Activated CD4-positive, alpha-beta T cell treated with anti-CD3 and anti-CD28 coated beads for 24 hours (primary cell): ENCODE data around the gene BZW1.

Experiments
- DNase-seq, 2 donors: peaks; one replicate each; pipeline ENCODE4 v3.0.0-alpha.2; 2020; ENCODE audit warnings: low read depth in 2 of 2

The BZW1 gene

DNA sequence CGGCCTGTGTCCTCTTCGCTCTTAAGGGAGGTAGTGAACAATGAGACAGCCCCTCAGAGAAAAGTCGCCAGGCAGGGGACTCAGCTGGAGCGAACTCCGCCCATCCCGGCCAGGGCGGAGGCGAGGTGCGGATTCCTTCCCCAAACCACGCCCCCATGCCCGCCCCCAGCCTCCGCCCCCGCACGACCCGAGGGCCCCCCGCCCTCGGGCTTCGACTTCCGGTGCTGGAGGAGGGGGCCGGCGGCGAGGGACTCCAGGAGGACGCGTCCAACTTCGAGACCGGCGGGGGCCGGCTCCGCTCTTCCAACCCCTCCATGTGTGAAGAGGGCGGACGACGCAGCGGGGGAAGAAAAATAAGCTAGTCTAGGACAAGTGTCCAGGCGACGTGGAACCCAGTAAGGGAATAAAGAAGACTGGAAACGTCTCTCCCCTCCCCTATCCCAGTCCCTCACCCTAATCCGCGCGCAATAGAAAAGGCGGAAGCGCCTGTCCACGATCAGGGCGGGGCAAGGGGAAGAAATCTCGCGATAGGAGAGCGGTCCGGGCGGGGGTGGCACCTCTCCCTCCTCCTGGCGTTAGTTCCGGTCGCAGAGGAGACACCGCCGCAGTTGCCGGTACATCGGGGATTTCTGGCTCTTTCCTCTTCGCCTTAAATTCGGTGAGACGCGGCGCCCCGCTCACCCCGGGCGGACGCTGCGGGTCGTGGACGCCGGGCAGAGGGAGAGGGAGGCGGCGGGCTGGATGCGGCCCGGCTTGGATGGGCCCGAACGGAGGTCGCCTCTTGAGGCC lies at the start of gene BZW1:
TSS of gene BZW1 (plus strand) at position 578 of the 789 bp plus-strand sequence. CDS start 1,308 bp downstream, outside the sequence.
- DNase-seq = peak; percentile 92 to 94

DNA sequence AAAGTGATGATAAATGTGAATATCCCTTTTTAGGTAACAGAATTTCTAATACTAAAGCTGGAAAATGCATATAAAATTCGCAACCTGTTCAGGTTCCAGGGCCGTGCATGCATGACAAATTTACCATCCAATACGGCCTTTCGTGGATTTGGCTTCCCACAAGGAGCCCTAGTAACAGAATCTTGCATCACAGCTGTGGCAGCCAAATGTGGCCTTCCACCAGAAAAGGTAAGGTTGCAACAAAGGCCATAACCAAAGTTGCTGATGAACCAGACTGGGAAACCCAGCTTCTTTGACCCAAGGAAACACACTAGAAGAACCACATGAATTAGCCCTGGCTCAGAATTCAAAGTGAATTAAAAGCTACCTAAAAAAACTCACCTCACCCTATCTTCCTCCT lies 49.6 kb upstream of the BZW1 start:
- no peak for DNase-seq

DNA sequence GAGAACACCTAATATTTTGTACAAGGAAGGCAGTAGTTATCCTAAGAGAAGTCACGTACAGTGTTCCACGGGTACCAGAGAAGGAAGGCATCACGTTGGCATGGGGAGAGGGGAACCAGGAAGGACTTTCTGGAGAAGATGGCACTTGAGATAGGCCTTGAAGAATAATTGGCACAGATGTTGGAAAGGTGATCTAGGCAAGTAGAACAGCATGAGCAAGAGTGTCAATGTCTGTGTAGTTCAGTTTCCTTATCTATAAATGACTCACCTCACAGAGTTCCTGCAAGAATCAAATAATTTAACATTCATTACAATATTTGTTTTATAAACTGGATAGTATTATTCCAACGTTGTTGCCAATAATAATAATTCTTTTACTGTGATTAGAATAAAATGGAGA lies 48.3 kb upstream of the BZW1 start:
- no peak for DNase-seq

DNA sequence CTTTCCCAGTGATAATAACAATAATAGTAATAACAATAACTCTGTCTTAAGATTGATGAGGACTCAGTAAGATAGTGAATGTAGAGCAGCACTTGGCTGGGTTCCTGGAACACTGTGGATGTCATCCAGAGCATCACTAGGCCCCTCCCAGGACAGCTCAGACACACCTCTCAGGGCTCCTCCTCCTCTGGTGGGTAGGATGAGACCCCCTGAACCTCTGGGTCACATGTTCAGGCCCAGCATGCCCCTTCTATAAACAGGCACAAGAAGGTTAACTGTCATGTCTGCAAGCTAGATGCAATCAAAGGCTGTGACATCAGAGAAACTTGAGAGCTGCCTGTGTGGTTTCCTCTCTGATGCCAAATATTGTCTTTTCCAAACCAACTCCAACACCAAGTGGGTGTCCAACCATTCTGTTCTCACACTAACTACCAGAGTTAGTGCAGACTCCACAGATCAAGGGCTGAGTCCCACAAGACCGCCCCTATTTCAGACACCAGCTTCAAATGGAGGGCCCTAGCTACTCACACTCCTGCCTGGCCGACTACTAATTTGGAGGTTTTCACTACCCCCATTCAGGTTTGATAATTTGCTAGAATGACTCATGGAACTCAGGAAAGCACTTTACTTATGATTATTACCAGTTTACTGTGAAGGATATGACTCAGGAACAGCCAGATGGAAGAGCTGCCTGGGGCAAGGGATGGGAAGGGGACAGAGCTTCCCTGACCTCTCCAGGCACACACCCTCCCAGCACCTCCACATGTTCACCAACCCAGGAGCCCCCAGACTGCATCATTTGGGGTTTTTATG lies 46.4 kb upstream of the BZW1 start:
- DNase-seq = peak; percentile 26 to 31

DNA sequence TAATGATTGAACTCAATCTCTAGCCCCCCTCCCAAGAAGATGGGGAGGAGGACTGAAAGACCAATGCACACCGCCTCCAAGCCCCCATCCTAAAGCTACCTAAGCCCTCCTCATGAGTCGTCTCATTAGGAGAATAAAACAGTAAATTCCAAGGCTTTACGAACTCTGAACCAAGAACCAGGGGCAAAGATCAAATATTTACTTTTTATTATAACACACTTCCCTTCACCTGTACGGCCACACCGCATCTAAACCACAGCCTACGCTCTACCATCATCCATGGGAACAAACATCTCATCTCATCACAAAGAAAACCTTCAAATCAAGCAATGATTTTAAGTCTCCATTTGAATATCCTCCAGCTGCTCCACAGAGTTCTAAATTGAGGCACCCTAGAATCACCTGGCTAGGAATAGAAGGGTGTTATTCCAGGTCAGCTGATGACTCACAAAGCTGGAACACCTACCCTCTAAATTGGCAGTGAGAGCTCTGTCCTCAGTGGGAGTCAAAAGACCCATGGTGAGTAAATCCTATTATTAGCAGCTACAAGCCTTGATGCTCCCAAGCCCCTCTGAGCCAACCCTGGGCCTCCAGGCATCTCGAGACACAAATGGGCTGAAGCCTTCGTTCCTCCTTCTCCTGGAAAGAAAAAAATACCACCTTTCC lies 45.6 kb upstream of the BZW1 start:
- no peak for DNase-seq

DNA sequence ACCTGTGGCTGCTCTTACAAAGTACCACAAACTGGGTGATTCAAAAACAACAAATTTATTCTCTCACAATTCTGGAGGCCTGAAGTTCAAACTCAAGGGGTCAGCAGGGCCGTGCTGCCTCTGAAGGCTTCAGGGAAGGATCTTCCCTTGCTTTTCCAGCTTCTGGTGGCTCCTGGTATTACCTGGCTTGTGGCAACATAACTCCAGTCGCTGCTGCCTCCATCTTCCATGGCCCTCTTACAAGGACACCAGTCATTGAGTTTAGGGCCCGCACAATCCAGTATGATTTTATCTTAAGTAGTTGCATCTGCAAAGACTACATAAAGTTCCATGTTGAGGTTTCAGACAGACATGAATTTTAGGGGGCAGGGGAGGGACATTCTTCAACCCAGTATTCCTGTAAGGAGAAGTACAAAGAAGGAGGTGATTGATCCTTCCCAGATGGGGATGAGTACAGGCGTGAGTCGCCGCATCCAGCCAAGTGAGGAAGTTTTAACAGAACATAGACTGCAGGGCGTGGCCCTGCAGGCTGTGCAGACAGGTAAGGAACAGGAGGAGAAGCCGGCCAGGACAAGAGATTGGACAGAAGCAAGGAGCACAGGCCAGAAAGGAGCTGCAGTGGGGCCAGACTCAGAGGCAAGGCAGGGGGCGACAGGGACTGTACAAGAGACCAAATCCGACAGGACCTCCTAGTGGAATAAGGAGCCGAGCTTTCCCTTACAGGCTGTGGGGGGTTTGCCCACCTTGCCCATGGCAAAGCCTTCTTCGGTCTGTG lies 44.4 kb upstream of the BZW1 start:
- no peak for DNase-seq

DNA sequence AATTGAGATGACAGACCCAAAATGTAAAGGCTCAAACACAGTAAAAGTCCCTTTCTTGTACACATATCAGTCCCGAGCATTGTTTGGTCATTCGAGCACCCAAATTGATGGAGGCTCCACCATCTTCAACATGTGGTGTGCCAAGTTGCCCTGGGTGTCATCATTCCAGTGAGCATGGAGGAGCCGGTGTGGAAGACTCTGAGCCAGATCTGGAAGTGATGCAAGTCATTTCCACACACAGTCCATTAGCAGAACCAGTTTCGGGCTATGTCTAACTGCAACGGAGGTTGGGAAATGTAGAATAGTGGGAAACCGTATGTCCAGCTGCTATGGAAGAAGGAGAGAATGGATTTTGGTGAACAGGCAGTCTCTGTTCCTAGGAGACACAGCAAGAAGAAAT lies 40.9 kb upstream of the BZW1 start:
- DNase-seq = no peak

DNA sequence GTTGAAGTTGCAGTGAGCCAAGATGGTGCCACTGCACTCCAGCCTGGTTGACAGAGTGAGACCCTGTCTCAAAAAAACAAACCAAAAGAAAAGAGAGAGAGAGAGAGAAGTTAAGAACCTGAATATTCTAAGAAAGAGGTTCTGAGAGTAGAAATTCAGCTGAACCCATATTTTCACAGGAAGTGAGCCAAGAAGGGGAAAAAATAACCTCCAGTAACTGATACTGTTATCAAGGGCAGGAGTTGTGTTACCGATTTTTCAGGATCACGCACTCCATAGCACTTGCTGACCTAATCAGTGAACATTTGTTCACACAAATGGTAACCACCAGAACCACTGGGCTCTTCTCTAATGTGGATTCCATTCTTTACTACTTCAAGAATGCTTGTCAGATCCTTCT lies 39.1 kb upstream of the BZW1 start:
- no peak for DNase-seq

DNA sequence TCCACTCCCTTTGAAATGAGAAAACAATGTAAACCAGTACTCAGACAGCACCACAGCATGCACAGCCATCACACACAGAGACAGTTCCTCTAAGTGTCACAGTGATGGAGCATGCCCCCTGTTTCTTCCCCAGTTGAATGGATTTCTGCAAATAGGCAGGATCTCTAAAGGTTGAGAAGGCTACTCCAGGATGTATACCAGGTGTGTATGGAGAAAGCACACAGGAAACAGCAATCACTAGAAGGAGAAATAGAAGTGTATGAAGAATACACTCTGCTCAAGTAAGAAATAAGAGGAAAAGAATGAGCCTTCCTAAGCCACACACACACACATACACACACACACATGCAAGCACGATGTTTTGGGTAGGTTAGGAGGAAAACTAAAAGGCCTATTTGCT lies 38.6 kb upstream of the BZW1 start:
- DNase-seq = no peak

DNA sequence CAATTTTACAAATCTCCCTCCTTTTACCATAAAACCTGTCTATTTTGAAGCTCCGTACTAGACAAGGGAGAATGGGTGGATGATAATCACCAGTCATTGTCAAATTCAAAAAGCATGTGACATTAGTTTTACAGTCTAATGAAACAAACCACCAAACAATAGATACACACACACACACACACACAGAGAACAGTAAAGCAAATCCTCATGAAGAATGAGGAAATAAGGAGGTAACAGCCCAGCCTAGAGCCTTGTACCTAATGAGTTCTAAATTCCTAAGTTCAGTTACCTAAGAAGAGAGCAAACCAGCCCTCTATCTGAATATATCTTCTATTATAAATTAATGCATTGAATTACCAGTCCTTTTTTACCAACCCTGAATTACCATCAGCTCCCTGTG lies 36.8 kb upstream of the BZW1 start:
- no peak for DNase-seq

DNA sequence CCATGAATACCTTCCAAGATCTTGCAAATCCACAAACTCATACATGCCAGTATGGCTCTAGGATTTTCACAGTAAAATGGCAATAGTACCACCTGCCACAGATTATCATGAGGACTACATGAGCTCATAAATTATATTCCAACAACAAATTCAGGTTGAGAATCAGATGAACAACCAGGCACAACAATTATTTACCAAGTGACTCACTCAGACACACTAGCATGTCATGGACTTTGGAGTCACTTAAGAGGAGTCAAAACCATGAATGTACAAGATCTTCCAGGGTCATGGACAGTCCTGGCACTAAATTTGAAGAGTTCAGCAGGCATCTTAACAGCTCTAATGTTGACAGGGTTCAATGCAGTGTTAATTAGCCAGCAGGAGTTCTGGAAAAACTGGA lies 34.4 kb upstream of the BZW1 start:
- DNase-seq = no peak

DNA sequence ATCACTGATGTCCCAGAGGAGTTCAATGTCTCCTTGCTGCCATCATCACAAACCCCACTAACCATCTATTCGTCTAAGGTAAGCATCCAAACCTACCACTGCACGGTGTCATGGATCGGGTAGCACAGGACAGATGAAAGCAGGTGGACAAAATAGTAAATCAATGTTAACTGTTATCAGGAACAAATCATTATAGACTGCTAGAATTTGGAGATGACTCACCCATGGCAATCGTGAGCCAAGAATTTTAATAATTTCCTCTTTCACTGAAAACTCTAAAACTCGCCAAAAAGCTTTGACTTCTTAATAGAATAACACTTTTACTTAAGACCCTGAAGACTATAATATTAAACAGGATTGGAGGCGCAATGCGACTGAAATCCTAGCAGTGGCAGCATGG lies 33.7 kb upstream of the BZW1 start:
- DNase-seq = no peak

DNA sequence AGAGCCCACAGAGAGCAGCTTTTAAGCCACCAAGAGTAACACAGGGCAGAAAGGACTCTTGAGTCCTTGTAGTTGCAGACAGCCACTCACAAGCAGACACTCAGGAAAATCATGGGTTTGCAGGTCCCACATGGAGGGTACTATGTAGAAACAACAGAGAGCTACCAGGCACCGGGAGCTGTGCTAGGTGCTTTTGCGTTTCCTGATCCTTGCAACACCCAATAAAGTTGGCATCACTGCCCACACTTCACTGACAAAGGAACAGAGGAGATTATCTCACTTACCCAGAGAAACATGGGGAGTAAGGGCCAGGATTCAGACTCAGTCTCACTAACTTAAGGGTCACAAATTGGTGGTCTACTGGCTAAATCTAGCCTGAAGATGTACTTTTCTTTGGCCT lies 32.5 kb upstream of the BZW1 start:
- DNase-seq = no peak

DNA sequence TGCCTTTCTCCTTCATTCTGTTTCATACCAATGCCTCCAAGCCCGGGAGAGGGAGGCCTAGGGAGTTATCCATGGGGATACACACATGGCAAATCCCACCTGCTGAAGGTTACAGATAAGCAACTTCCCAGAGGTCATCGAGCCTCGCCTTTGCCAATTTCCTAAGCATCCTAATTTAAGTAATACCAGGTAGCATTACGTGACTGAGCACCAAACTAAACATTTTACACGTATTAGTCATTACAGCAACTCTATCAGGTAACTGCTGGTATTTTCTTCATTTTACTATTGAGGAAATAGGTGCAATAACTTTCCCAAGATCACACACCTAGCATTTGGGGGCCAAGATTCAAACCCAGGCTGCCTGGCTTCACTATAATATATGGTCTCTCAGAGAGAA lies 30.1 kb upstream of the BZW1 start:
- no peak for DNase-seq

DNA sequence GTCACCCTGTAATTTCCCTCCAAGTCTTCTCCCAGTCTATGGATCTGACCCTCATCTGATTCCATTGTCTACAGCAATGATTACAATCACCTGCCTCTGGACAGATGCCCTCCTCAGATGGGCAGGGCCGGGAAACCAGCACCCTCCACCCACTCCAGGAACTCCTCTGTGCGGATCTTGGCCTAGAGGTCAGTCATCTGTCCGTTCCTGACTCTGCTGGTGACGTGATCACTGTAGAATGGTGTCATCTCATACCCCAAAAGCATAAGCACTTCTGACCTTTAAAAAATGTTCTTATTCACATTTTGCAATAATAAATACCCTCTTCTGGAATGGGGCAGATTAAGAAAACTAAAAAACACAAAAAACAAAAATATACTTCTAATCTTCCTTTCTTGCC lies 29.5 kb upstream of the BZW1 start:
- no peak for DNase-seq

DNA sequence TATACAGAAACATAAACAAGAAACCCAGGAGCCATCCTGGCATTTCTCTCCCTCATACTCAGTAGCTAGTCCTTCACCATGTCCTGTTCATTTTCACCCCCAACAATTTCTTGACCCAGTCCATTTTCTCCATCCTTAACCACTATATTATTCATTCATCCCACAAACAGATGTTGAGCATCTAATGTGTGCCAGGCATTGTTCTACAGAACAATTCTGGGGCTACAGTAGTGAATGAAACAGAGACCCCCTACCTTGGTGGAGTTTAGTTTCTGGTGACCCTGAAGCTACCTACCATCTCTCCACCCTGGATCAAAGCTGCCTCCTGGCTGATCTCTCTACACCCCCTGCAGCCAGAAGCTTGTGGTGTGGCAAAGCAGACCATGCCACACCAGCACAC lies 27.5 kb upstream of the BZW1 start:
- DNase-seq = no peak

DNA sequence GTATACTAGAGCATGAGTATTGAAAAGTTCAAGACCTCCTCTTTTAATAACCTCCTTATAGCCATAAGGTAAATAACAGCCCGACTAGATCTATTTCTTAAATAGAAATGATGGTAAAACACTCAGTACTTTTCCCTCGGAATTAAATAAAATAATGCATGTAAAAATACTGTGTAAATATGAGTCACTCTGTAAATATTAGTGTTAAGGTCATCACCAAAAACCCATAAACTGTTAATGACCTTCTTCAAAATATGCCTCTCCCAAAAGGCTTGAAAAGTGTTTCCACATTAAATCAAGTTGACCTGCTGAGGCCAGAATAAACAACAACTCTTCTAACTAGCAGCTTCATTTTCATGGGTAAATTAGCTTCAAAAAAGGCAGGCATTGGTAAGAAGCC lies 25.3 kb upstream of the BZW1 start:
- no peak for DNase-seq

DNA sequence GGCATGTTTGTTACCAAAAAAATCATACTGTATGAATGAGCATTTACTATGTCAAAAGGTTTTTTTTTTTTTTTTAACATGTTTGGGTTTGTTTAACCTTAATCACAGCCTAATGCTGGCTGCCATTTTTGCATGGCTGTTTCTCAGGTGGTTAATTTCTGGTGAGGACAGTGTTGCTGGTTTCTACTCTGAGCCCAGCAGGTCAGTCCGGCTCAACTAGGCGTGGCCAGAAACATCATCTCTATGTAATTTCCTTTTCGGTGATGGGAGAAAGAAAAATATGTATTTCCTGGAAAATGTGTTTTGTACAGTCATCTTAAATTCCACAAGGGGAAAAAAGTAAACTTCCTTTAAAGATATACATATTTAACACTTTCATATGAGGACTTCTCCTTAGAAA lies 24.9 kb upstream of the BZW1 start:
- DNase-seq = no peak

DNA sequence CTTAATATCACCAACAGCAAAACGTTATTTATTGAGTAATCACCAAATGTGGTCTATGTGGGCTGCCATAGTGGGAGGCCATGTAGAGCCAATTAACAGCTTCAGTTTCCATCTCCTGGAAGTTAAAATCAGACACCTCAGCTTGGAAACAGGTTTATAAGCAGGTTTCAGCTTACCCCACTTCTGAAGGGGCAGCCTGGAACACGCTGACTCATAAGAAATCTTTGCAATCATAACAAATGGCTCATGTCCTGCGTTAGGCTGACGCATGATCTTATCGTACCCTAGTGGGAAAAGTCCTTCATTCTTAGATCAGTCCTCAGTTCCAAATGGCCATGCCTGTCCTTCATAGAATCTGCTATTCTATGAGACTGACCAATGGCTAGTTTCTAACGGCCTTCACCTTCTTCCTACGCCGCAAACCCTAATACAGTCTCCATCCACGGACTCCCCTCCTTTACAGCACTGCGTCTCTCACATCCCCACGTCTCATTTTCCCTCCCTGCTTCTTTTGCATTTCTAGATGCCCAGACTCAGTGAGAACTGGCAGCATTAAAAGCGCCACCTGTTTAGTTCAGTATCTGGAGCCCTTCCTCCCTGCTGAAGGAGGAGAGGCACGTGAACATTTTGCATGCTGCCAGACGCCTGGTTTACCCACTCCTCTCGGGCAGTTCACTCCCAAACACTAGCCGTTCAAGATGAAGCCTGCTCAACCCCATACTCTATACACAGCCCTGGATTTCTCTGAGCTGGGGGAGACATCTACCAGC lies 24.2 kb upstream of the BZW1 start:
- no peak for DNase-seq

DNA sequence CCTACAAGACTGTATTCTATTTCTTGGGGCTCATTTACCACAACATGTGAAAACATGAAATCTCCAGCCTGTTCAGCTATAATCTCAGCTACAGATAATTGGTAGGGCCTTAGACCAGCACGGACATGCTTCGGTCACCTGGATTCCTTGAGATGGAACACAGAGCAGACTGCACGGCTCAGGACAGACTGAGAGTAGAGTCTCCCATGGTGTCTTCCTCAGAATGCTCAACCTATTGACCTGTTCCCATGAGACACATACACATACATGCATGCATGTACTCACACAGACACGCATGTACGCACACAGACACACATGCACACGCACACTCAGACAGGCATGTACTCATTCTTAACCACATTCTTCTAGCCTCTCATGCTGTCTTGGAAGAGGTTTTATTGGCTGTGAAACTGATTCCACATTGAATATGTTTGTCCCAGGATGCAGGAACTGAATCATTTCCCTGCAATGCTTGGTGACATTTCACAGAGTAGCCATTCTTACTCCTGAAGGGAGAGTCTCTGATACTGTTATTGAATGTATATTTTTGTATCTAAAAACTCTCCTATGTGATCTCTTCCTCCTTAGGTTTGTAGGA lies 23.5 kb upstream of the BZW1 start:
- no peak for DNase-seq

DNA sequence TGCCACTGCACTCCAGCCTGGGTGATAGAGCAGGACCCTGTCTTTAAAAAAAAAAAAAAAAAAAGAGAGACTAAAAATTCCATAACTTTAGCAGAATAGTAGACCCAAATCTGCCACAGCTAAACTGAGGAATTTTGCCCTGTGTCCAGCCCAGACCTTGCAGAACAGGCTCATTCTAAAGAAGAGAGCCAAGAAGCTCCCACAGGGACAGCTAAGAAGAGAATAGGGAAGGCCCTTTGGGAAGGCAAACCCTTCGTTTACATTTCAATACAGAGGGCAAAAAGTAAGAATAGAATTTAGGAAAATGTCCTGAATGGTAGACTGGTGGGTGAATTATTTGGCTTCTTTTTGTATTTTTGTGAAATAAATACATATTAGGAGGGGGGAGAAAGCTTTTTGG lies 21.5 kb upstream of the BZW1 start:
- DNase-seq = no peak
